ENCODE measurements around the gene CLDN6. TPM values are rescaled to one million over a fixed set of nuclear protein-coding genes. Genes with fewer than 3 reads are reported as not detected.

CLDN6 gene
- total RNA-seq, 1 experiment from 2014 or later: not detected

DNA sequence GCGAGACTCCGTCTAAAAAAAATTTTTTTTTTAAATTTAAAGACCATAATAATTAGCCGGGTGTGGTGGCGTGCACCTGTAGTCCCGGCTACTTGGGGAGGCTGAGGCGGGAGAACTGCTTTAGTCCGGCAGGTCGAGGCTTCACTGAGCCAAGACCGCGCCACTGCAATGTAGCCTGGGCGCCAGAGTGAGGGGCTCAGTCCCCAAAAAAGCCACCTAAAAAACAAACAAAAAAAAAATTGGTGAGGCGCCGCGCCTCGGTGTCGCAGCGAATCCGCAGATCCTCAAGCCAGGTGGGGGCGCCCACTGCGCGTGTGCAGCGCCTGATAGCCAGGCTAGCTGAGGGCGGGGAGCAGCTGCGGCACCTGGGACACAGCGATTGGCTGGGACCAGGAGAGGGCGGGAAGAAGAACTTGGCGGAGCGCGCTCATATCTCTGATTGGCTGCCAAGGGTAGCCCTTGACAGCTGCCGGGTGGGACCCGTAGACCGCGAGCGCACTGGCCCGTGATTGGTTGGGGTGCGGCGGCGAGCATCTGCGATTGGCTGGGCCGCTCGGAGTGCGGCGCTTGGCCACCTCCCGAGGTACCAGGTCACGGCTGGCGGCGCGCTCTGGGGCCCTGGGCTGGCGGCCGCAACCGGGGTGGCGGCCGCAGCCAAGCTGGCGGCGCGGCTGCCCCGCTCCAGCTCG is 14.3 kb downstream of the CLDN6 start:
- CTCF ChIA-PET: interaction anchor here (0.6 to 9.6 kb wide), 14 partner anchors 10 to 786 kb away, joined by 3 to 121 read pairs (median 4); partner anchors contain the start of gene TNFRSF12A

DNA sequence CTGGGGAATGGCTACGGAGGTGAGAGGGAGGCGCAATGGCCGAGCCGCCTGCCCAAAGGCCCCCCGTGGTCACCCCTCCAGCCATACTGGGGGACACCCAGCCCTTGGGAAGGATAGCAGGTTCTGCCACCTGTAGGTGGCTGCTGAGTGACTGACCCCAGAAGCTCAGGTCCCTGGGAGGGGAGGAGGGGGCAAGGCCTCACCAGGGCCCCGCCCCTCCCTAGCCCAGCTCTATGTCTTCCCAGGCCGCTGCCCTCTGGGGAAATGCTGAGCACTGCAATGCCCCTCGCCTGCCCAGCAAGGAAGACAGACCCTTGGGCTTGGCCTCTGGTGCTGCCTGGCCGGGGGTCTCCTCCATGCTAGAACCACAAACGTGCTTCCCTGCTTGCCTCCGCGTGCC is 16.7 kb downstream of the CLDN6 start:
- Mint-ChIP-seq H3K36me3 (ENCODE audit: insufficient read depth, unreplicated experiment) (no peaks in the 10 kb centered on the region), H3K4me3 (ENCODE audit: unreplicated experiment) (no peak overlapping the region), H3K4me1 (ENCODE audit: insufficient read depth, unreplicated experiment) (no peaks in the 10 kb centered on the region), H3K27me3 (ENCODE audit: insufficient read depth, unreplicated experiment) (no peaks in the 10 kb centered on the region), H3K27ac (ENCODE audit: low read depth, unreplicated experiment) (no peak overlapping the region), H3K9me3 (ENCODE audit: unreplicated experiment) (no peaks in the 10 kb centered on the region)
- intact Hi-C loops (cut with micrococcal nuclease): no loop called here
- no TSS peak for BruUV-seq (replicated peaks)
- ChIA-PET POLR2A (interaction anchor here (1.7 kb wide), 1 partner anchor 89 kb away, joined by 3 read pairs; the partner anchor contains the start of gene FLYWCH1), CTCF (interaction anchor here (0.9 to 9.6 kb wide), 2 partner anchors 27 to 57 kb away, joined by 4 to 121 read pairs; no protein-coding TSS in a partner anchor)
- DNase-seq (ENCODE audit: unreplicated experiment): no peak
- TF ChIP-seq, protein P1, sequence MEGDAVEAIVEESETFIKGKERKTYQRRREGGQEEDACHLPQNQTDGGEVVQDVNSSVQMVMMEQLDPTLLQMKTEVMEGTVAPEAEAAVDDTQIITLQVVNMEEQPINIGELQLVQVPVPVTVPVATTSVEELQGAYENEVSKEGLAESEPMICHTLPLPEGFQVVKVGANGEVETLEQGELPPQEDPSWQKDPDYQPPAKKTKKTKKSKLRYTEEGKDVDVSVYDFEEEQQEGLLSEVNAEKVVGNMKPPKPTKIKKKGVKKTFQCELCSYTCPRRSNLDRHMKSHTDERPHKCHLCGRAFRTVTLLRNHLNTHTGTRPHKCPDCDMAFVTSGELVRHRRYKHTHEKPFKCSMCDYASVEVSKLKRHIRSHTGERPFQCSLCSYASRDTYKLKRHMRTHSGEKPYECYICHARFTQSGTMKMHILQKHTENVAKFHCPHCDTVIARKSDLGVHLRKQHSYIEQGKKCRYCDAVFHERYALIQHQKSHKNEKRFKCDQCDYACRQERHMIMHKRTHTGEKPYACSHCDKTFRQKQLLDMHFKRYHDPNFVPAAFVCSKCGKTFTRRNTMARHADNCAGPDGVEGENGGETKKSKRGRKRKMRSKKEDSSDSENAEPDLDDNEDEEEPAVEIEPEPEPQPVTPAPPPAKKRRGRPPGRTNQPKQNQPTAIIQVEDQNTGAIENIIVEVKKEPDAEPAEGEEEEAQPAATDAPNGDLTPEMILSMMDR (IDR thresholded peaks at IDR 0.05; ENCODE audit: unreplicated experiment): no peak

More for the DNA sequence above, 14.3 kb downstream of the CLDN6 start:
- Mint-ChIP-seq H3K4me1 (ENCODE audit: insufficient read depth, unreplicated experiment) (no peaks in the 10 kb centered on the region), H3K4me3 (ENCODE audit: unreplicated experiment) (peak overlapping the region; percentile 60), H3K36me3 (ENCODE audit: insufficient read depth, unreplicated experiment) (no peaks in the 10 kb centered on the region), H3K9me3 (ENCODE audit: unreplicated experiment) (no peaks in the 10 kb centered on the region), H3K27ac (ENCODE audit: low read depth, unreplicated experiment) (no peak overlapping the region), H3K27me3 (ENCODE audit: insufficient read depth, unreplicated experiment) (no peaks in the 10 kb centered on the region)
- intact Hi-C loops (cut with micrococcal nuclease): loop anchor here (1.0 kb wide), 2 partner anchors 17 to 25 kb away; partner anchors contain the start of gene TNFRSF12A
- peak; percentile 99 for DNase-seq (ENCODE audit: unreplicated experiment)
- no TSS peak for BruUV-seq (replicated peaks)
- TF ChIP-seq, protein P1 (IDR thresholded peaks at IDR 0.05; ENCODE audit: unreplicated experiment): peak; percentile 33
- POLR2A ChIA-PET: interaction anchor here (0.7 to 2.2 kb wide), 12 partner anchors 12 to 957 kb away, joined by 3 to 41 read pairs (median 4); partner anchors contain the start of genes FLYWCH1, FLYWCH2, HCFC1R1 and THOC6

- no peaks in the 10 kb centered on the region for H3K36me3 Mint-ChIP-seq (ENCODE audit: insufficient read depth, unreplicated experiment)
- ChIA-PET POLR2A (no interaction called here), CTCF (interaction anchor here (0.9 to 9.6 kb wide), 2 partner anchors 28 to 58 kb away, joined by 4 to 121 read pairs; no protein-coding TSS in a partner anchor)
- TF ChIP-seq, protein P1 (IDR thresholded peaks at IDR 0.05; ENCODE audit: unreplicated experiment): no peak
- H3K4me1 Mint-ChIP-seq (ENCODE audit: insufficient read depth, unreplicated experiment): no peaks in the 10 kb centered on the region
- intact Hi-C loops (cut with micrococcal nuclease): no loop called here
- H3K9me3 Mint-ChIP-seq (ENCODE audit: unreplicated experiment): no peaks in the 10 kb centered on the region
- H3K4me3 Mint-ChIP-seq (ENCODE audit: unreplicated experiment): no peak overlapping the region
- no TSS peak for BruUV-seq (replicated peaks)
- H3K27me3 Mint-ChIP-seq (ENCODE audit: insufficient read depth, unreplicated experiment): no peaks in the 10 kb centered on the region
- no peak for DNase-seq (ENCODE audit: unreplicated experiment)
- H3K27ac Mint-ChIP-seq (ENCODE audit: low read depth, unreplicated experiment): peak overlapping the region; percentile 67
These were observed 17.4 kb downstream of the CLDN6 start for GRCh38 chr16:3000540-3000939.

DNA sequence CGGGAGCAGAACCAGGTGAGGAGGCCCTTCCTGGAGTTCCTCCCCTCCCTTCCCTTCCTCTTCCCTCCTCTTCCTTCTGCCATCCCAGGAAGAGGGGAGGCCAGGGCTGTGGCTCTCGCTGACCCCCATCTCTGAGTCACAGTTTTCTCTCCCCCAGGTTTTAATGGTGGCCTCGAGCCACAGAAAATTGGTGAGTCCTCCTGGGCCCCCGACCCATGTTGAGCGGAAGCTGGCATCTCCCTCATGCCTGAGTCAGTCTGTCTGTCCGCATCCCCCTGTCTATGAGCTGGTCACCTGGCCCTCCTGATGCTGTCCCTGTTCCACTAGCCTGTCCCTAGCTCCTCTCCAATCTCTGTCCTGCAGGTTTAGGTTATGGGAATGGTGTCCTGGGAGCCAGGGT is 18.1 kb downstream of the CLDN6 start:
- no peak overlapping the region for H3K4me3 Mint-ChIP-seq (ENCODE audit: unreplicated experiment)
- CTCF ChIA-PET: interaction anchor here (9.6 kb wide), 1 partner anchor 29 kb away, joined by 121 read pairs; no protein-coding TSS in a partner anchor

More for the DNA sequence above, 18.1 kb downstream of the CLDN6 start:
- Mint-ChIP-seq H3K27me3 (ENCODE audit: insufficient read depth, unreplicated experiment) (no peaks in the 10 kb centered on the region), H3K36me3 (ENCODE audit: insufficient read depth, unreplicated experiment) (no peaks in the 10 kb centered on the region), H3K9me3 (ENCODE audit: unreplicated experiment) (no peaks in the 10 kb centered on the region), H3K27ac (ENCODE audit: low read depth, unreplicated experiment) (no peak overlapping the region), H3K4me1 (ENCODE audit: insufficient read depth, unreplicated experiment) (no peaks in the 10 kb centered on the region)
- no peak for DNase-seq (ENCODE audit: unreplicated experiment)
- no TSS peak for BruUV-seq (replicated peaks)
- intact Hi-C loops (cut with micrococcal nuclease): no loop called here
- TF ChIP-seq, protein P1 (IDR thresholded peaks at IDR 0.05; ENCODE audit: unreplicated experiment): no peak
- POLR2A ChIA-PET: interaction anchor here (1.3 kb wide), 1 partner anchor 20 kb away, joined by 3 read pairs; the partner anchor contains the start of gene TNFRSF12A
